HG02938 (cell line): Measurements from ENCODE around the gene PPP4R2.
A peak's percentile ranks its signal among the peaks of the same experiment; 100 is the strongest.
"Not testable (repeated sequence)": the region's sequence is repeated elsewhere in the genome, so short reads cannot be mapped to it uniquely, and the experiment has no call there.

Experiments used
- ATAC-seq: cut with Tn5 transposase; IDR thresholded peaks from one replicate; pipeline ENCODE4 v1.9.1; 2021; ENCODE audit warnings: mild to moderate bottlenecking, moderate library complexity; ENCODE audit not compliant: unreplicated experiment

The PPP4R2 gene

GRCh38 chr3:72976281-72976741, 20.3 kb upstream of the PPP4R2 start:
- ATAC-seq: no peak

- ATAC-seq: peak; percentile 52
Observed at GRCh38 chr3:72977060-72977808, 19.4 kb upstream of the PPP4R2 start.

- no peak for ATAC-seq
Observed at GRCh38 chr3:72982609-72983366, 13.8 kb upstream of the PPP4R2 start.

GRCh38 chr3:72985576-72985975, 11.0 kb upstream of the PPP4R2 start:
- ATAC-seq: no peak

- no peak for ATAC-seq
Observed at GRCh38 chr3:72990701-72991395, 5.8 kb upstream of the PPP4R2 start.

- no peak for ATAC-seq
Observed at GRCh38 chr3:72991522-72991921, 5.1 kb upstream of the PPP4R2 start.

GRCh38 chr3:72993391-72993790, 3.2 kb upstream of the PPP4R2 start:
- ATAC-seq: no peak

- ATAC-seq: no peak
Observed at GRCh38 chr3:72995337-72995736, 1.3 kb upstream of the PPP4R2 start.

GRCh38 chr3:72996121-72996472, 514 bp upstream of the PPP4R2 start:
- no peak for ATAC-seq

GRCh38 chr3:72997421-72997961, 880 bp downstream of the PPP4R2 start:
- ATAC-seq: peak; percentile 24

GRCh38 chr3:72998466-72998865, 1.9 kb downstream of the PPP4R2 start:
- no peak for ATAC-seq

- no peak for ATAC-seq
Observed at GRCh38 chr3:72999951-73000350, 3.3 kb downstream of the PPP4R2 start.

- not testable (repeated sequence) for ATAC-seq
Observed at GRCh38 chr3:73003050-73003449, 6.4 kb downstream of the PPP4R2 start.

GRCh38 chr3:73004316-73004715, 7.7 kb downstream of the PPP4R2 start:
- ATAC-seq: no peak

GRCh38 chr3:73007992-73008712, 11.5 kb downstream of the PPP4R2 start:
- no peak for ATAC-seq

- ATAC-seq: no peak
Observed at GRCh38 chr3:73009008-73009407, 12.4 kb downstream of the PPP4R2 start.

- ATAC-seq: no peak
Observed at GRCh38 chr3:73009750-73010149, 13.1 kb downstream of the PPP4R2 start.

- no peak for ATAC-seq
Observed at GRCh38 chr3:73010158-73010557, 13.5 kb downstream of the PPP4R2 start.

- ATAC-seq: no peak
Observed at GRCh38 chr3:73018298-73018697, 21.7 kb downstream of the PPP4R2 start.

GRCh38 chr3:73018790-73019441, 22.3 kb downstream of the PPP4R2 start:
- ATAC-seq: no peak
